ENCODE results near the gene CKMT1B.
"Not testable (repeated sequence)": the region's sequence is repeated elsewhere in the genome, so short reads cannot be mapped to it uniquely, and the experiment has no call there.

Gene CKMT1B

DNA sequence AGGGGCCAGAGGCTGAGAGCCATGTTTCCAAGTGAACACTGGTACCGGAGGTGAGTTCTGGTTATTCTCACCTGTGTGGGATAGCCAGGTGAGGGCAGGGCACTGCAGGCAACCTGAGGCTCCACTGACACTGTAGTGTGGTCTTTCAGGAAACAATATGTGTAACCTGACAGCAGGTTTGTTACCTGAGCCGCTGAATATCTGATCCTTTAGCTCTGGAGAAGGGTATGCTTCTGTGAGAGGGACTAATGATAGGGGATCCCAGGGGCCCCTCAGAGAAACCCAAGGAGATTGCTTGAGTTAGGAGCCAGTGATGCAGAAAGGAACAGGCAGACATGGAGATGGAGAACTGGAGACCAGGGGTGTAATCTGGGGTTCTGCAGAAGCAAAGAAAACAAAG, 24.9 kb downstream of the CKMT1B start, which contains the start of gene STRC:
STRC (minus strand) TSS at position 101 of the 400 bp plus-strand sequence; CDS start at position 23, 78 bp downstream.
- DNase-seq (ENCODE audit: low read depth in 1 of 2, low spot score in 1 of 2); in situ Hi-C loops (cut with HindIII; ENCODE audit: low pct_unique_long_range_greater_than_20kb, low sequenced_read_pairs): not testable (repeated sequence)

DNA sequence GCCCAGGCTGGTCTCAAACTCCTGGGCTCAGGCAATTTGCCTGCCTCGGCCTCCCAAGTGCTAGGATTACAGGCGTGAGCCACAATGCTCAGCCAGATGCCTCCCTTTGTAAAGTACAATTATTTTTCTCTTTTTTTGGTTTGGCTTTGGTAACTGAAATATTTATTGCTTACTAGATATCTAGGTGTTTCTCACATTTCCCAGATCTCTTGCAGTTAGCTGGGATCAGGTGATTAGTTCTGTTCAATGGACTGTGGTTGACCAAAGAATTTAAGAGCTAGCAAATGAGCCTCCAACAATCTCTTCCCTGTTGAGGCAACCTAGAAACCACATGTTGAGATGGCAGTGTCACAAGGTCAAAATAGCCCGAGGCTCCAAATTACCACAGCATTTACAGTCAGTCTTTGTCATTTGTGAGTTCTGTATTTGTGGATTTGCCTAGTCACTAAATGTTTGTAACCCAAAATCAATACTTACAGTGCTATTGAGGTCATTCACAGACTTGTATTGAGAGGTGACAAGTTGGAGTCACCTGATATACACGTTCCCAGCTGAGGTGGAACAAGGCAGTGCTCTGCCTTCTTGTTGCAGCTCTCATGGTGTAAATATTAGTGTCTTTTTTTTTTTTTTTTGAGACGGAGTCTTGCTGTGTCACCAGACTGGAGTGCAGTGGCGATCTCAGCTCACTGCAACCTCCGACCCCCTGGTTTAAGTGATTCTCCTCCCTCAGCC, 28.4 kb downstream of the CKMT1B start:
- DNase-seq (ENCODE audit: low read depth in 1 of 2, low spot score in 1 of 2); in situ Hi-C loops (cut with HindIII; ENCODE audit: low pct_unique_long_range_greater_than_20kb, low sequenced_read_pairs): not testable (repeated sequence)

DNA sequence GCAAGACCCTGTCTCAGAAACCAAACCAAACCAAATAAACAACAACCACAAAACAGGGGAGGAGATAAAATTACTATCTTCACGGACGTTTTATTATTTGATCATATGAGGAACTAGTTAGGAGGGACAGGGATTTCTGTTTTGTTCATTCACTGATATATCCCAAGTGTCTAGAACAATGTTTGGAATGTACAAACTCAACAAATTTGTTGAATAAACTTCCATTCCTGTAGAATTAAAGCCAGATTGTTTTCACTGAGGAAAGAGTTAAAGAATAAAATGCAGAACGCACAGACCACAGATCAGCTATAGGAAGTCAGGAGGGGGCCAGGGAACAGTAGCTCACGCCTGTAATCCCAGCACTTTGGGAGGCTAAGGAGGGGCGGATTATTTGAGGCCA, 31.3 kb downstream of the CKMT1B start:
- in situ Hi-C loops (cut with HindIII; ENCODE audit: low pct_unique_long_range_greater_than_20kb, low sequenced_read_pairs) = no loop called here
- DNase-seq (ENCODE audit: low read depth in 1 of 2, low spot score in 1 of 2) = no peak
- TF ChIP-seq JUND (IDR thresholded peaks at IDR 0.05; ENCODE audit: low read depth) = no peak

DNA sequence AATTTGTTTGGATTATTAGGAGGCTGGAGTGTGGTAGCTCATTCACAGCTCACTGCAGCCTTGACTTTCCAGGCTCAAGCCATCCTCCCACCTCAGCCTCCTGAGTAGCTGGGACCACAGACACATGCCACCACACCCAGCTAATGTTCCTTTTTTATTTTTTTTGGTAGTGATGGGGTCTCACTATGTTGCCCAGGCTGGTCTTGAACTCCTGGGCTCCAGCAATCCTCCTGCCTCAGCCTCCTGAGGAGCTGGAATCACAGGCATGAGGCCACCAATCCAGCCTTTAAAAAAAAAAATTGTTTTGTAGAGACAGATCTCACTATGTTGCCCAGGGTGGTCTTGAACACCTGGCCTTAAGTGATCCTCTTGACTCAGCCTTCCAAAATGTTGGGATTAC, 33.1 kb downstream of the CKMT1B start:
- in situ Hi-C loops (cut with HindIII; ENCODE audit: low pct_unique_long_range_greater_than_20kb, low sequenced_read_pairs); DNase-seq (ENCODE audit: low read depth in 1 of 2, low spot score in 1 of 2): not testable (repeated sequence)

DNA sequence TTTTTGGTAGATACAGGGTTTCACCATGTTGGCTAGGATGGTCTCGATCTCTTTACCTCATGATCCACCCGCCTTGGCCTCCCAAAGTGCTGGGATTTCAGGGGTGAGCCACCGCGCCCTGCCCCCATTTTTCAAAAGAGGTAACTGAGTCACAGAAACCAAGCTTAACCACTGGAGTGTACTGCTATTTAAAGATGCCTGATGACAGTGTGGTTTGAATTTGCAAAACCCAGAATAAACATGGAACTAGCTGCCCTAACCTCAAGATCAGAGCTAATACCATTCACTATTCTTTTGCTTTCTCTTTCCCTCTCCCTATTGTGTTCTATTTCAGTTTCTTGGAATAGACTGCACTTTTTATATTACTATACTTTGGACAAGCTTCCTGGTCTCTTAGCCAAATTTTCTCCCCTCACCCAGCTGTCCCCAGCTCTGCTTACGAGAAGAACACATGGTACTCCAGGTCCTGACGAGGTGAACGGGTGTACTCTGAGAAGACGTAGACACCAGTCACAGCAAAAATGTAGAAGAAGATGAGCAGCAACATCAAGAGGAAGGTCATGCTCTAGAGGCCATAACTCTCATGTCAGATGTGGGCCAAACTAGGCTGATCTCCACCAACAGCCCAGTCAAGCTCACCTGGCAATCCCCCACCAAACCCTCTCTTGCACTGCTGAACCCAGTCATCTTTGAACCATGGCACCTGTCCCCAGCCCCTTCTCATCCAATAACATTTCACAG, 44.8 kb downstream of the CKMT1B start:
- DNase-seq (ENCODE audit: low read depth in 1 of 2, low spot score in 1 of 2); in situ Hi-C loops (cut with HindIII; ENCODE audit: low pct_unique_long_range_greater_than_20kb, low sequenced_read_pairs): not testable (repeated sequence)

Data from T47D (cell line).